Thoracic aorta (tissue), 2 donors: Measurements from ENCODE around the gene ERV3-1. TPM values are rescaled to one million over a fixed set of nuclear protein-coding genes. Genes with fewer than 3 reads are reported as not detected.
A peak's percentile ranks its signal among the peaks of the same experiment; 100 is the strongest.

ENCODE experiments used
- ATAC-seq: fragments of 150-250 bp; one replicate; pipeline ENCODE4 v1.8.0; 2017; ENCODE audit warnings: low read depth; ENCODE audit not compliant: insufficient number of reproducible peaks, low FRiP score
- DNase-seq: peaks from one replicate; pipeline ENCODE4 v3.0.0-alpha.2; 2020; ENCODE audit warnings: low spot score
- H3K27ac ChIP-seq, 2 donors: fragments of 200-600 bp; sonication (generic); 1 replicate in 1 of 2; 2 replicates in 1 of 2; pipeline ENCODE4 v1.5.1; 2016; ENCODE audit warnings: mild to moderate bottlenecking in 2 of 2, moderate library complexity in 2 of 2
- H3K27me3 ChIP-seq: fragments of 200-600 bp; sonication (generic); replicated peaks from 2 replicates; pipeline ENCODE4 v1.6.0; 2016; ENCODE audit warnings: mild to moderate bottlenecking; ENCODE audit not compliant: insufficient read depth
- H3K36me3 ChIP-seq: fragments of 200-600 bp; sonication (generic); one replicate; pipeline ENCODE4 v1.5.1; 2016
- H3K4me1 ChIP-seq, 2 donors: fragments of 200-600 bp; sonication (generic); 1 replicate in 1 of 2; 2 replicates in 1 of 2; pipeline versions ENCODE4 v1.5.1 to v1.6.0; 2016; ENCODE audit warnings: low read depth in 2 of 2, mild to moderate bottlenecking in 1 of 2; ENCODE audit not compliant: control insufficient read depth in 1 of 2
- H3K4me3 ChIP-seq: fragments of 200-600 bp; sonication (generic); 2 replicates; pipeline ENCODE4 v1.5.1; 2016; ENCODE audit warnings: mild to moderate bottlenecking
- H3K9me3 ChIP-seq: fragments of 200-600 bp; sonication (generic); 2 replicates; pipeline ENCODE4 v1.5.1; 2016
- CTCF ChIP-seq: fragments of 200-600 bp; sonication (generic); IDR thresholded peaks from one replicate; pipeline ENCODE4 v1.5.1; 2019; ENCODE audit warnings: antibody characterized with exemption
- total RNA-seq, 2 donors: library from RNA; depleted of rRNA; stranded (reverse); fragments of >200 nt; gene quantifications; one replicate each; pipeline versions ENCODE4 v1.1.0 to v1.2.3, GENCODE V29; 2016

Gene ERV3-1
- total RNA-seq, 2 donors from 2014 or later: 21.8 to 28.6 TPM

GRCh38 chr7:65004575-65004974 is 1.9 kb downstream of the ERV3-1 start:
- H3K27ac ChIP-seq: no peak overlapping the region
- DNase-seq: no peak
- H3K9me3 ChIP-seq: no peaks in the 10 kb centered on the region
- H3K4me3 ChIP-seq: peak overlapping the region; percentile 93
- no peaks in the 10 kb centered on the region for H3K36me3 ChIP-seq
- H3K27me3 ChIP-seq: no peaks in the 10 kb centered on the region
- peaks cover 12 to 34% of the 10 kb centered on the region in 2 donors for H3K4me1 ChIP-seq
- TF ChIP-seq CTCF: no peak
- no peak for ATAC-seq

- Histone ChIP-seq H3K36me3 (no peaks in the 10 kb centered on the region), H3K4me3 (no peak overlapping the region), H3K27me3 (no peaks in the 10 kb centered on the region), H3K27ac (no peak overlapping the region), H3K4me1 (peaks cover 20 to 43% of the 10 kb centered on the region in 2 donors), H3K9me3 (no peaks in the 10 kb centered on the region)
- DNase-seq (no peak), ATAC-seq (no peak)
- TF ChIP-seq CTCF: no peak
Observed at GRCh38 chr7:65002972-65003585, 3.4 kb downstream of the ERV3-1 start.

GRCh38 chr7:65001291-65001814 is 5.1 kb downstream of the ERV3-1 start:
- Histone ChIP-seq H3K27ac (no peak overlapping the region), H3K4me1 (peaks cover 20 to 58% of the 10 kb centered on the region in 2 donors)

GRCh38 chr7:64999165-65000004 is 7.1 kb downstream of the ERV3-1 start:
- Histone ChIP-seq H3K4me1 (peaks cover 11 to 45% of the 10 kb centered on the region in 2 donors), H3K4me3 (peak overlapping the region; percentile 24), H3K27ac (peak overlapping the region; percentile 67 to 75), H3K27me3 (no peaks in the 10 kb centered on the region), H3K36me3 (no peaks in the 10 kb centered on the region), H3K9me3 (peaks cover 5% of the 10 kb centered on the region)
- no peak for TF ChIP-seq CTCF
- ATAC-seq (no peak), DNase-seq (no peak)

More at GRCh38 chr7:65001291-65001814, 5.1 kb downstream of the ERV3-1 start:
- ATAC-seq (no peak), DNase-seq (no peak)
- no peak for TF ChIP-seq CTCF
- Histone ChIP-seq H3K4me3 (no peak overlapping the region), H3K27me3 (no peaks in the 10 kb centered on the region), H3K9me3 (no peaks in the 10 kb centered on the region), H3K36me3 (no peaks in the 10 kb centered on the region)

GRCh38 chr7:64998865-64999164 is 7.7 kb downstream of the ERV3-1 start:
- no peak for TF ChIP-seq CTCF
- Histone ChIP-seq H3K4me1 (peaks cover 8 to 41% of the 10 kb centered on the region in 2 donors), H3K36me3 (no peaks in the 10 kb centered on the region), H3K9me3 (peaks cover 5% of the 10 kb centered on the region), H3K27me3 (no peaks in the 10 kb centered on the region), H3K4me3 (peak overlapping the region; percentile 24), H3K27ac (peak overlapping the region; percentile 67 to 75)
- DNase-seq (no peak), ATAC-seq (no peak)
